C4-2B (cell line): Measurements from ENCODE around the gene NDOR1.

ENCODE experiments used
- CTCF ChIP-seq: fragments of 450-650 bp; conservative IDR thresholded peaks from 2 replicates; pipeline ENCODE4 v1.5.1; 2017; ENCODE audit warnings: mild to moderate bottlenecking
- ZFX ChIP-seq: fragments of 450-650 bp; IDR thresholded peaks from 2 replicates; pipeline ENCODE4 v1.6.1; 2017

- no peak for TF ChIP-seq CTCF
- TF ChIP-seq ZFX = no peak
Measured at GRCh38 chr9:137216188-137216965, 10.9 kb downstream of the NDOR1 start.
